Right lung (tissue), 5 donors: ENCODE data around the gene FREM2. TPM values are rescaled to one million over a fixed set of nuclear protein-coding genes. Genes with fewer than 3 reads are reported as not detected.
A peak's percentile ranks its signal among the peaks of the same experiment; 100 is the strongest.

Source experiments
- DNase-seq, 2 donors: peaks; one replicate each; pipeline ENCODE4 v3.0.0-alpha.2; 2013
- polyA plus RNA-seq, 5 donors: library from polyadenylated mRNA; unstranded; fragments of 120-200 nt; gene quantifications; one replicate each; pipeline versions ENCODE4 v1.2.1 to v1.2.3, GENCODE V29; 2013; ENCODE audit warnings: inconsistent platforms in 1 of 5, low replicate concordance in 1 of 5; ENCODE audit not compliant: insufficient read length in 5 of 5, insufficient read depth in 1 of 5

FREM2 gene
- polyA plus RNA-seq, 5 donors: 21.2 to 51.1 (median 41.9) TPM

GRCh38 chr13:38684714-38685113 is 2.2 kb upstream of the FREM2 start:
- no peak for DNase-seq

GRCh38 chr13:38685431-38685830 is 1.4 kb upstream of the FREM2 start:
- no peak for DNase-seq

- DNase-seq: no peak
Observed at GRCh38 chr13:38685974-38686576, 802 bp upstream of the FREM2 start.

- DNase-seq: no peak
Observed at GRCh38 chr13:38687246-38688229, 661 bp downstream of the FREM2 start.

- no peak for DNase-seq
Observed at GRCh38 chr13:38688674-38689073, 1.8 kb downstream of the FREM2 start.

GRCh38 chr13:38690231-38690630 is 3.4 kb downstream of the FREM2 start:
- no peak for DNase-seq

GRCh38 chr13:38693168-38693567 is 6.3 kb downstream of the FREM2 start:
- no peak for DNase-seq

- no peak for DNase-seq
Observed at GRCh38 chr13:38693641-38694040, 6.8 kb downstream of the FREM2 start.

GRCh38 chr13:38697197-38697596 is 10.3 kb downstream of the FREM2 start:
- no peak for DNase-seq

GRCh38 chr13:38697628-38698333 is 10.9 kb downstream of the FREM2 start:
- no peak for DNase-seq

- DNase-seq: no peak
Observed at GRCh38 chr13:38700051-38700450, 13.2 kb downstream of the FREM2 start.

GRCh38 chr13:38702669-38703068 is 15.8 kb downstream of the FREM2 start:
- no peak for DNase-seq

- no peak for DNase-seq
Observed at GRCh38 chr13:38703255-38703654, 16.4 kb downstream of the FREM2 start.

- no peak for DNase-seq
Observed at GRCh38 chr13:38705365-38705764, 18.5 kb downstream of the FREM2 start.

- DNase-seq: peak; percentile 41 to 44
Observed at GRCh38 chr13:38707460-38707859, 20.6 kb downstream of the FREM2 start.

- no peak for DNase-seq
Observed at GRCh38 chr13:38713046-38713445, 26.2 kb downstream of the FREM2 start.

- DNase-seq: no peak
Observed at GRCh38 chr13:38718374-38718773, 31.5 kb downstream of the FREM2 start.

- no peak for DNase-seq
Observed at GRCh38 chr13:38730332-38730731, 43.5 kb downstream of the FREM2 start.

GRCh38 chr13:38733146-38733545 is 46.3 kb downstream of the FREM2 start:
- no peak for DNase-seq

- DNase-seq: no peak
Observed at GRCh38 chr13:38735665-38736440, 49.0 kb downstream of the FREM2 start.

GRCh38 chr13:38743466-38743865 is 56.6 kb downstream of the FREM2 start:
- DNase-seq: no peak

- DNase-seq: no peak
Observed at GRCh38 chr13:38752686-38753085, 65.8 kb downstream of the FREM2 start.
